ENCODE data around the gene SCPEP1. TPM values are rescaled to one million over a fixed set of nuclear protein-coding genes. Genes with fewer than 3 reads are reported as not detected.
A peak's percentile ranks its signal among the peaks of the same experiment; 100 is the strongest.

The SCPEP1 gene
- total RNA-seq, 1 experiment from 2014 or later: 29.6 TPM

GRCh38 chr17:56939869-56940484, 38.0 kb upstream of the SCPEP1 start:
- Mint-ChIP-seq H3K27me3 (ENCODE audit: low read depth) (no peaks in the 10 kb centered on the region), H3K27ac (peak overlapping the region in 2 of 3 experiments; percentile 58 to 59; a peak in 4 of 7 replicates), H3K9me3 (no peaks in the 10 kb centered on the region), H3K36me3 (ENCODE audit: insufficient read depth in 1 of 3, low read depth in 3 of 3) (peaks cover 47 to 83% (median 79%) of the 10 kb centered on the region in 3 experiments), H3K4me1 (no peaks in the 10 kb centered on the region), H3K4me3 (no peak overlapping the region)
- Histone ChIP-seq H2BK12ac (ENCODE audit: insufficient read length, low read depth, low read length) (no peak overlapping the region), H3K4ac (ENCODE audit: low read depth, low read length) (no peak overlapping the region), H2BK20ac (ENCODE audit: low read depth, low read length, poor library complexity, severe bottlenecking) (no peak overlapping the region), H3K23ac (ENCODE audit: insufficient read length, low read depth, low read length) (no peak overlapping the region), H3K56ac (ENCODE audit: insufficient read length, low read depth, low read length) (no peak overlapping the region), H3K14ac (ENCODE audit: insufficient read depth, low read length) (no peak overlapping the region), H3K27me3 (ENCODE audit: insufficient read depth, low read length) (no peaks in the 10 kb centered on the region), H2AK5ac (ENCODE audit: insufficient read length, low read length) (no peak overlapping the region), H4K8ac (replicated peaks; ENCODE audit: insufficient read length, low read depth, low read length) (no peak overlapping the region), H2BK120ac (ENCODE audit: low read depth, low read length, poor library complexity, severe bottlenecking) (no peak overlapping the region), H4K20me1 (ENCODE audit: control insufficient read depth, insufficient read depth, insufficient read length) (no peaks in the 10 kb centered on the region), H3K9me3 (ENCODE audit: control insufficient read depth, low read depth, low read length) (no peaks in the 10 kb centered on the region), H2BK5ac (ENCODE audit: insufficient read length, low read length) (no peak overlapping the region), H3K18ac (ENCODE audit: insufficient read length, low read depth, low read length) (no peak overlapping the region), H3K9ac (ENCODE audit: extremely low read depth, insufficient read length, low read length) (no peak overlapping the region), H3K79me2 (ENCODE audit: insufficient read depth, low read length) (no peaks in the 10 kb centered on the region), H3K4me1 (ENCODE audit: insufficient read depth, low read length) (no peaks in the 10 kb centered on the region), H3K4me2 (ENCODE audit: insufficient read depth, insufficient read length, low read length) (no peak overlapping the region), H3K27ac (ENCODE audit: insufficient read length, low read depth, low read length) (no peak overlapping the region), H4K5ac (ENCODE audit: insufficient read length, low read depth, low read length) (no peak overlapping the region), H3T11ph (ENCODE audit: low read length) (no peak overlapping the region), H2BK15ac (ENCODE audit: low read depth, low read length) (no peak overlapping the region), H4K91ac (ENCODE audit: insufficient read length, low read depth, low read length) (no peak overlapping the region), H2AFZ (ENCODE audit: low read length) (no peak overlapping the region), H3K79me1 (ENCODE audit: insufficient read depth, low read depth, low read length, poor library complexity, severe bottlenecking) (no peaks in the 10 kb centered on the region), H3K23me2 (ENCODE audit: insufficient read length, low read depth, low read length, poor library complexity, severe bottlenecking) (no peaks in the 10 kb centered on the region)
- DNase-seq: no peak
- peak; percentile 82 for TF ChIP-seq CTCF (conservative IDR thresholded peaks at IDR 0.05)
- no CpG with 5 or more reads among the region's 11 CpGs for WGBS (ENCODE audit: extremely low coverage, insufficient read length, low lambda C conversion rate)
